ENCODE data around the gene DCAF16. TPM values are rescaled to one million over a fixed set of nuclear protein-coding genes. Genes with fewer than 3 reads are reported as not detected.

DCAF16 gene
- total RNA-seq, 1 donor from 2014 or later: 27.0 TPM

Other genes with a start within 250 kb of the DCAF16 start
- gene LAP3, start 233.6 kb downstream of the DCAF16 start, total RNA-seq: 75.8 and 88.1 TPM in 2 replicates
- gene MED28, start 196.1 kb downstream of the DCAF16 start, total RNA-seq: 6.9 and 8.9 TPM in 2 replicates
- gene FAM184B, start 29.1 kb downstream of the DCAF16 start, total RNA-seq: 0.07 and 0.17 TPM in 2 replicates
- 56.4 and 66.9 TPM in 2 replicates for gene NCAPG, start 222 bp upstream of the DCAF16 start, total RNA-seq
- gene LCORL, start 211.0 kb upstream of the DCAF16 start, total RNA-seq: 14.2 and 16.5 TPM in 2 replicates

All from epithelial cell of proximal tubule (primary cell).